ENCODE results near the gene SRP14.
"Not testable (repeated sequence)": the region's sequence is repeated elsewhere in the genome, so short reads cannot be mapped to it uniquely, and the experiment has no call there.

Gene SRP14

GRCh38 chr15:40038638-40039543 lies at the start of gene SRP14:
SRP14 (minus strand) TSS chr15:40039181; CDS start chr15:40039116, 65 bp downstream.
- peak; percentile 78 for DNase-seq

- DNase-seq = no peak
Observed at GRCh38 chr15:40087991-40088928, 49.3 kb upstream of the SRP14 start.

- DNase-seq = no peak
Observed at GRCh38 chr15:40087068-40087810, 48.3 kb upstream of the SRP14 start.

- DNase-seq = no peak
Observed at GRCh38 chr15:40085266-40085665, 46.3 kb upstream of the SRP14 start.

GRCh38 chr15:40084650-40085049 lies 45.7 kb upstream of the SRP14 start:
- no peak for DNase-seq

GRCh38 chr15:40082195-40082883 lies 43.4 kb upstream of the SRP14 start:
- DNase-seq = no peak

- DNase-seq = no peak
Observed at GRCh38 chr15:40081691-40082194, 42.8 kb upstream of the SRP14 start.

GRCh38 chr15:40080847-40081246 lies 41.9 kb upstream of the SRP14 start:
- no peak for DNase-seq

- no peak for DNase-seq
Observed at GRCh38 chr15:40080104-40080503, 41.1 kb upstream of the SRP14 start.

GRCh38 chr15:40079456-40079855 lies 40.5 kb upstream of the SRP14 start:
- DNase-seq = no peak

- DNase-seq = no peak
Observed at GRCh38 chr15:40075298-40076044, 36.5 kb upstream of the SRP14 start.

- DNase-seq = not testable (repeated sequence)
Observed at GRCh38 chr15:40074656-40075055, 35.7 kb upstream of the SRP14 start.

GRCh38 chr15:40073716-40074490 lies 34.9 kb upstream of the SRP14 start:
- not testable (repeated sequence) for DNase-seq

- DNase-seq = no peak
Observed at GRCh38 chr15:40072216-40072990, 33.4 kb upstream of the SRP14 start.

- no peak for DNase-seq
Observed at GRCh38 chr15:40070608-40071218, 31.7 kb upstream of the SRP14 start.

GRCh38 chr15:40070166-40070557 lies 31.2 kb upstream of the SRP14 start:
- no peak for DNase-seq

GRCh38 chr15:40069178-40070165 lies 30.5 kb upstream of the SRP14 start:
- peak; percentile 90 for DNase-seq
